B cell (primary cell): ENCODE measurements around the gene LPAR5.

ENCODE experiments used
- CTCF ChIP-seq: fragments of 200-600 bp; IDR thresholded peaks from one replicate; pipeline ENCODE4 v1.8.0; 2022; ENCODE audit warnings: antibody characterized with exemption, mild to moderate bottlenecking
- EZH2 ChIP-seq: IDR thresholded peaks from 2 replicates; pipeline ENCODE4 v1.6.1; 2012; ENCODE audit warnings: borderline replicate concordance, low read depth, mild to moderate bottlenecking, moderate library complexity, low read length; ENCODE audit not compliant: insufficient read depth, poor library complexity, severe bottlenecking

GRCh38 chr12:6614513-6615172 is 21.1 kb downstream of the LPAR5 start:
- TF ChIP-seq CTCF: no peak
- TF ChIP-seq EZH2: no peak
